CD4-positive, alpha-beta T cell treated with Interleukin-6 for 4 hours (primary cell): ENCODE measurements around the gene WIPF3.
"Not testable (repeated sequence)": the region's sequence is repeated elsewhere in the genome, so short reads cannot be mapped to it uniquely, and the experiment has no call there.

Source experiments
- DNase-seq: peaks from one replicate; pipeline ENCODE4 v3.0.0-alpha.2; 2020; ENCODE audit warnings: mixed read lengths

WIPF3 gene

GRCh38 chr7:29956487-29956836 lies 150.2 kb downstream of the WIPF3 start:
- no peak for DNase-seq

- DNase-seq: no peak
These were observed 151.4 kb downstream of the WIPF3 start for GRCh38 chr7:29957521-29958310.

- DNase-seq: no peak
These were observed 152.5 kb downstream of the WIPF3 start for GRCh38 chr7:29958667-29959358.

DNA sequence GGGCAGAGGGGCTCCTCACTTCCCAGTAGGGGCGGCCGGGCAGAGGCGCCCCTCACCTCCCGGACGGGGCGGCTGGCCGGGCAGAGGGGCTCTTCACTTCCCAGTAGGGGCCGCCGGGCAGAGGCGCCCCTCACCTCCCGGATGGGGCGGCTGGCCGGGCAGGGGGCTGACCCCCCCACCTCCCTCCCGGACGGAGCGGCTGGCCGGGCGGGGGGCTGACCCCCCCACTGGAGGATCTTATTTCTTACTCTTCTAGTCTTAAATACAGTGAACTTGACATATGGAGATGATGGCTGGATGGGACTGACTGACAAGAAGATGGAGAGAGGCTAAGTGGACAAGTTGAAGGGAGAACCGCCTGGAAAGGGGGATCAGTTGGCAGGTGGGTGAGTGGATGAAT lies 155.3 kb downstream of the WIPF3 start:
- not testable (repeated sequence) for DNase-seq

GRCh38 chr7:29962035-29962434 lies 155.7 kb downstream of the WIPF3 start:
- no peak for DNase-seq

GRCh38 chr7:29965030-29965429 lies 158.7 kb downstream of the WIPF3 start:
- no peak for DNase-seq
